HL-60/S4 (cell line): ENCODE data around the gene NUDCD3.

Experiments
- in situ Hi-C: fragments of 300-500 bp; cut with MboI; formaldehyde crosslinking; loops from 2 replicates; pipeline ENCODE4 v1.14.3; 2022; ENCODE audit warnings: low sequenced_read_pairs

The NUDCD3 gene

GRCh38 chr7:44329888-44330287 is 160.6 kb downstream of the NUDCD3 start:
- in situ Hi-C loops: no loop called here
